Endothelial cell of umbilical vein (primary cell): Measurements from ENCODE around the gene MAGIX. TPM values are rescaled to one million over a fixed set of nuclear protein-coding genes. Genes with fewer than 3 reads are reported as not detected.

ENCODE experiments used
- BruUV-seq: library from RNA; stranded (reverse); fragments of 400-500 nt; replicated peaks from 2 replicates; lab custom pipeline; 2021; lab: Mats Ljungman, UMichigan
- CTCF ChIA-PET: fragments of 300-600, 350-600 bp; sonication (Branson Sonifier 250); formaldehyde crosslinking; loops from one replicate; lab custom pipeline; 2021; ENCODE audit warnings: antibody characterized with exemption, inconsistent platforms; lab: Charles Lee
- POLR2A ChIA-PET: fragments of 300-600, 350-600 bp; sonication (Branson Sonifier 250); formaldehyde crosslinking; loops from one replicate; lab custom pipeline; 2021; ENCODE audit warnings: antibody characterized with exemption, inconsistent platforms; lab: Charles Lee
- DNase-seq: peaks from one replicate; pipeline ENCODE4 v3.0.0-alpha.2; 2011; ENCODE audit warnings: low read depth, low spot score
- FAIRE-seq: peaks from 2 replicates; lab custom pipeline; 2011; peaks lifted over from hg19 to GRCh38; lab: Jason Lieb, UNC
- H2AFZ ChIP-seq: 2 replicates; pipeline ENCODE4 v1.6.0; 2012; ENCODE audit warnings: low read depth, low read length, control low read depth, inconsistent platforms
- H3K27ac ChIP-seq: 2 replicates; pipeline ENCODE4 v1.5.1; 2011; ENCODE audit warnings: low read depth, mild to moderate bottlenecking, control low read depth, low read length, moderate library complexity; ENCODE audit not compliant: insufficient read depth
- H3K27me3 ChIP-seq, 2 experiments: 2 replicates each; pipeline versions ENCODE4 v1.6.0 to v1.6.1; 2011; ENCODE audit warnings: low read length in 2 of 2, mixed read lengths in 1 of 2; ENCODE audit not compliant: control insufficient read depth in 2 of 2, insufficient read depth in 2 of 2
- H3K36me3 ChIP-seq, 2 experiments: 2 replicates in 1 of 2; 3 replicates in 1 of 2; pipeline ENCODE4 v1.5.1; 2011; ENCODE audit warnings: low read length in 2 of 2, mild to moderate bottlenecking in 1 of 2, moderate library complexity in 1 of 2; ENCODE audit not compliant: control insufficient read depth in 2 of 2, insufficient read depth in 2 of 2; ENCODE audit errors: extremely low read depth in 1 of 2
- H3K4me1 ChIP-seq: 3 replicates; pipeline ENCODE4 v1.5.1; 2011; ENCODE audit warnings: mild to moderate bottlenecking, low read length; ENCODE audit not compliant: control insufficient read depth, insufficient read depth; ENCODE audit errors: extremely low read depth
- H3K4me2 ChIP-seq: 2 replicates; pipeline ENCODE4 v1.6.1; 2011; ENCODE audit warnings: low read length, control low read depth, mixed read lengths; ENCODE audit not compliant: insufficient read depth
- H3K4me3 ChIP-seq, 3 experiments: fragments of 200-600 bp in 1 of 3; sonication (generic), shearing (Covaris generic) in 1 of 3; replicated peaks in 1 of 3; 2 replicates each; pipeline ENCODE4 v1.5.1; 2011 to 2016; ENCODE audit warnings: control low read depth in 3 of 3, low read length in 3 of 3, mild to moderate bottlenecking in 2 of 3, inconsistent platforms in 1 of 3, low read depth in 1 of 3, moderate library complexity in 1 of 3; ENCODE audit not compliant: insufficient read depth in 1 of 3
- H3K79me2 ChIP-seq: 2 replicates; pipeline ENCODE4 v1.6.0; 2012; ENCODE audit warnings: low read length, inconsistent platforms; ENCODE audit not compliant: control insufficient read depth, insufficient read depth
- H3K9ac ChIP-seq: replicated peaks from 2 replicates; pipeline ENCODE3; 2011; ENCODE audit warnings: low read length, control low read depth; ENCODE audit not compliant: insufficient read depth; ENCODE audit errors: extremely low read depth
- H3K9me1 ChIP-seq: replicated peaks from 3 replicates; pipeline ENCODE4 v1.6.0; 2011; ENCODE audit warnings: mild to moderate bottlenecking, low read length; ENCODE audit not compliant: control insufficient read depth, insufficient read depth; ENCODE audit errors: extremely low read depth
- H3K9me3 ChIP-seq: replicated peaks from 2 replicates; pipeline ENCODE4 v1.5.1; 2012; ENCODE audit warnings: low read length, inconsistent platforms; ENCODE audit not compliant: control insufficient read depth, insufficient read depth
- H4K20me1 ChIP-seq: replicated peaks from 2 replicates; pipeline ENCODE3; 2011; ENCODE audit warnings: mild to moderate bottlenecking, low read length; ENCODE audit not compliant: control insufficient read depth, insufficient read depth; ENCODE audit errors: extremely low read depth
- CTCF ChIP-seq, 2 donors: IDR thresholded peaks; 1 replicate in 1 of 2; 2 replicates in 1 of 2; pipeline ENCODE4 v1.5.1; 2011; ENCODE audit warnings: low read length in 2 of 2, mild to moderate bottlenecking in 2 of 2, moderate library complexity in 2 of 2, control low read depth in 1 of 2, inconsistent platforms in 1 of 2, low read depth in 1 of 2; ENCODE audit not compliant: insufficient read depth in 1 of 2; ENCODE audit errors: extremely low read depth in 1 of 2
- FOS ChIP-seq: IDR thresholded peaks from 2 replicates; pipeline ENCODE4 v1.6.1; 2011; ENCODE audit warnings: mild to moderate bottlenecking, low read length, moderate library complexity, borderline replicate concordance; ENCODE audit not compliant: insufficient read depth
- GATA2 ChIP-seq: IDR thresholded peaks from 2 replicates; pipeline ENCODE4 v1.7.0; 2011; ENCODE audit warnings: low read depth, mild to moderate bottlenecking, moderate library complexity, mixed read lengths, low read length; ENCODE audit not compliant: insufficient read length, insufficient read depth
- MAX ChIP-seq: IDR thresholded peaks from 2 replicates; pipeline ENCODE4 v1.6.1; 2011; ENCODE audit not compliant: insufficient read depth, insufficient read length
- POLR2AphosphoS5 ChIP-seq: IDR thresholded peaks from 2 replicates; pipeline ENCODE4 v1.6.1; 2012; ENCODE audit warnings: low read depth, mild to moderate bottlenecking, control low read depth, low read length, moderate library complexity; ENCODE audit not compliant: insufficient read depth
- dilution Hi-C: fragments of 300-500 bp; cut with MboI; formaldehyde crosslinking; loops from one replicate; pipeline ENCODE4 v1.15.0; 2019; ENCODE audit warnings: low sequenced_read_pairs; ENCODE audit not compliant: extremely low pct_ligation_motif_present
- intact Hi-C: fragments of 100-400 bp; cut with micrococcal nuclease; formaldehyde crosslinking; loops from one replicate; pipeline ENCODE4 v1.10.0; 2022
- polyA plus RNA-seq, 4 experiments: library from polyadenylated mRNA; depleted of rRNA in 3 of 4; stranded (reverse) in 3 of 4; unstranded in 1 of 4; fragments of >200 nt; gene quantifications; 2 replicates each; pipeline versions ENCODE4 v1.2.1 to v1.2.3, GENCODE V29; 2011 to 2012; ENCODE audit warnings: missing spikeins in 1 of 4
- total RNA-seq: library from RNA; stranded (reverse); gene quantifications from 2 replicates; pipeline ENCODE4 v1.2.3, GENCODE V29; 2021

Gene MAGIX
- total and polyA plus RNA-seq, 2 donors (not counting 3 experiments of a cell fraction or from before 2014, with no cell fraction given) = 0.77 to 0.88 TPM

GRCh38 chrX:49155243-49155899, 7.2 kb upstream of the MAGIX start:
- Histone ChIP-seq H4K20me1 (no peaks in the 10 kb centered on the region), H3K4me3 (peak overlapping the region in 2 of 3 experiments; percentile 13 to 59), H2AFZ (peak overlapping the region; percentile 85), H3K9me3 (no peaks in the 10 kb centered on the region), H3K4me2 (peak overlapping the region; percentile 68), H3K4me1 (peaks cover 2% of the 10 kb centered on the region), H3K9ac (peak overlapping the region; percentile 82), H3K27me3 (no peaks in the 10 kb centered on the region), H3K79me2 (no peaks in the 10 kb centered on the region), H3K9me1 (no peaks in the 10 kb centered on the region), H3K27ac (peak overlapping the region; percentile 96), H3K36me3 (no peaks in the 10 kb centered on the region)
- intact Hi-C loops (loop anchor here (2.0 kb wide), 1 partner anchor 19 kb away; no protein-coding TSS in a partner anchor), dilution Hi-C loops (no loop called here)
- TF ChIP-seq MAX (no peak), GATA2 (peak; percentile 19)
- DNase-seq (peak; percentile 59), FAIRE-seq (no peak)
- TSS peak; percentile 31 for BruUV-seq
- ChIA-PET POLR2A (interaction anchor here (1.0 kb wide), 1 partner anchor 18 kb away, joined by 3 read pairs; no protein-coding TSS in a partner anchor), CTCF (interaction anchor here (0.6 to 3.3 kb wide), 11 partner anchors 8 to 38 kb away, joined by 3 to 31 read pairs (median 4); partner anchors contain the start of gene PLP2)

- no peaks in the 10 kb centered on the region for H3K9me1 ChIP-seq
- no peaks in the 10 kb centered on the region for H3K27me3 ChIP-seq
- H3K4me3 ChIP-seq = peak overlapping the region; percentile 14 to 59 (median 48)
- peaks cover 2% of the 10 kb centered on the region for H3K4me1 ChIP-seq
- dilution Hi-C loops (no loop called here), intact Hi-C loops (loop anchor here (2.0 kb wide), 1 partner anchor 19 kb away; no protein-coding TSS in a partner anchor)
- DNase-seq (peak; percentile 81), FAIRE-seq (no peak)
- H2AFZ ChIP-seq = peak overlapping the region; percentile 84
- H3K9ac ChIP-seq = peak overlapping the region; percentile 82
- no peaks in the 10 kb centered on the region for H3K79me2 ChIP-seq
- peak overlapping the region; percentile 58 for H3K4me2 ChIP-seq
- H3K9me3 ChIP-seq = no peaks in the 10 kb centered on the region
- POLR2A ChIA-PET = interaction anchor here (0.7 to 1.0 kb wide), 2 partner anchors 15 to 18 kb away, joined by 3 read pairs; partner anchors contain the start of gene PLP2
- CTCF ChIA-PET = interaction anchor here (0.6 to 3.3 kb wide), 9 partner anchors 10 to 37 kb away, joined by 3 to 31 read pairs (median 4); partner anchors contain the start of gene PLP2
- H3K36me3 ChIP-seq = no peaks in the 10 kb centered on the region
- H4K20me1 ChIP-seq = no peaks in the 10 kb centered on the region
- peak; percentile 10 for TF ChIP-seq FOS
- TF ChIP-seq POLR2AphosphoS5 = peak; percentile 15
- peak; percentile 53 to 75 for TF ChIP-seq CTCF (IDR thresholded peaks at IDR 0.05; ENCODE audit: extremely low read depth in 1 of 2, insufficient read depth in 1 of 2, low read depth in 1 of 2, low read length in 2 of 2)
- no peak for TF ChIP-seq MAX
- peak overlapping the region; percentile 96 for H3K27ac ChIP-seq
- TSS peak; percentile 65 for BruUV-seq
Observed at GRCh38 chrX:49155900-49156837, 6.4 kb upstream of the MAGIX start.
